Liver (tissue), 9 donors: ENCODE results near the gene EPHB4. TPM values are rescaled to one million over a fixed set of nuclear protein-coding genes. Genes with fewer than 3 reads are reported as not detected.

Experiments
- DNase-seq: peaks from one replicate; pipeline ENCODE4 v3.0.0-alpha.2; 2017; ENCODE audit warnings: low spot score
- H3K27ac ChIP-seq, 2 donors: one replicate each; pipeline ENCODE4 v1.7.0; 2013; ENCODE audit warnings: inconsistent platforms in 2 of 2, low read length in 2 of 2, control low read depth in 1 of 2, low read depth in 1 of 2, mild to moderate bottlenecking in 1 of 2
- H3K27me3 ChIP-seq, 4 donors: one replicate each; pipeline versions ENCODE4 v1.6.1 to v1.7.0; 2013; ENCODE audit warnings: low read length in 3 of 4, inconsistent platforms in 1 of 4, mild to moderate bottlenecking in 1 of 4, moderate library complexity in 1 of 4; ENCODE audit not compliant: control insufficient read depth in 4 of 4, insufficient read depth in 4 of 4
- H3K36me3 ChIP-seq, 4 donors: one replicate each; pipeline versions ENCODE4 v1.6.1 to v1.7.0; 2013; ENCODE audit warnings: low read length in 3 of 4, mild to moderate bottlenecking in 3 of 4, low read depth in 1 of 4, moderate library complexity in 1 of 4; ENCODE audit not compliant: control insufficient read depth in 4 of 4, insufficient read depth in 3 of 4
- H3K4me1 ChIP-seq, 4 donors: one replicate each; pipeline versions ENCODE4 v1.6.1 to v1.7.0; 2013; ENCODE audit warnings: low read length in 3 of 4, mild to moderate bottlenecking in 3 of 4, moderate library complexity in 1 of 4; ENCODE audit not compliant: control insufficient read depth in 4 of 4, insufficient read depth in 4 of 4
- H3K4me3 ChIP-seq, 3 donors: one replicate each; pipeline versions ENCODE4 v1.6.1 to v1.7.0; 2013; ENCODE audit warnings: low read length in 3 of 3, control low read depth in 1 of 3, low read depth in 1 of 3, mild to moderate bottlenecking in 1 of 3
- H3K9ac ChIP-seq, 2 donors: one replicate each; pipeline ENCODE4 v1.7.0; 2013; ENCODE audit warnings: low read length in 2 of 2, mild to moderate bottlenecking in 2 of 2, moderate library complexity in 2 of 2, control low read depth in 1 of 2, low read depth in 1 of 2
- H3K9me3 ChIP-seq, 4 donors: one replicate each; pipeline versions ENCODE4 v1.6.1 to v1.7.0; 2013; ENCODE audit warnings: low read length in 3 of 4; ENCODE audit not compliant: control insufficient read depth in 4 of 4
- ATF3 ChIP-seq: IDR thresholded peaks from 2 replicates; pipeline ENCODE4 v1.6.1; 2016; ENCODE audit warnings: antibody characterized with exemption
- CTCF ChIP-seq: fragments of 150-350 bp; IDR thresholded peaks from 2 replicates; pipeline ENCODE4 v1.5.1; 2017; ENCODE audit warnings: improper control_type of control experiment, low read depth, low read length; ENCODE audit not compliant: missing input control
- EGR1 ChIP-seq, 2 donors: IDR thresholded peaks; 2 replicates each; pipeline ENCODE4 v1.6.1; 2016 to 2018; ENCODE audit warnings: antibody characterized with exemption in 2 of 2, low read depth in 2 of 2
- FOXA1 ChIP-seq: IDR thresholded peaks from 2 replicates; pipeline ENCODE4 v1.6.1; 2016; ENCODE audit warnings: antibody characterized with exemption
- FOXA2 ChIP-seq: IDR thresholded peaks from 2 replicates; pipeline ENCODE4 v1.6.1; 2016; ENCODE audit warnings: antibody characterized with exemption
- GABPA ChIP-seq, 2 donors: IDR thresholded peaks in 1 of 2; conservative IDR thresholded peaks in 1 of 2; 2 replicates each; pipeline ENCODE4 v1.6.1; 2016; ENCODE audit warnings: antibody characterized with exemption in 2 of 2, mild to moderate bottlenecking in 1 of 2, moderate library complexity in 1 of 2
- HNF4A ChIP-seq, 2 donors: conservative IDR thresholded peaks; 2 replicates each; pipeline ENCODE4 v1.6.1; 2016; ENCODE audit warnings: antibody characterized with exemption in 2 of 2, mild to moderate bottlenecking in 2 of 2
- HNF4G ChIP-seq: IDR thresholded peaks from 2 replicates; pipeline ENCODE4 v1.6.1; 2016; ENCODE audit warnings: antibody characterized with exemption
- JUND ChIP-seq, 2 donors: IDR thresholded peaks; 2 replicates each; pipeline ENCODE4 v1.6.1; 2016; ENCODE audit warnings: antibody characterized with exemption in 2 of 2
- MAX ChIP-seq: IDR thresholded peaks from 2 replicates; pipeline ENCODE4 v1.6.1; 2016; ENCODE audit warnings: antibody characterized with exemption
- NR2F2 ChIP-seq: IDR thresholded peaks from 2 replicates; pipeline ENCODE4 v1.6.1; 2016; ENCODE audit warnings: antibody characterized with exemption
- RAD21 ChIP-seq, 2 donors: IDR thresholded peaks; 2 replicates each; pipeline ENCODE4 v1.6.1; 2016; ENCODE audit warnings: antibody characterized with exemption in 2 of 2, mild to moderate bottlenecking in 2 of 2
- REST ChIP-seq: IDR thresholded peaks from 2 replicates; pipeline ENCODE4 v1.6.1; 2016; ENCODE audit warnings: antibody characterized with exemption, mild to moderate bottlenecking
- RXRA ChIP-seq, 2 donors: IDR thresholded peaks; 2 replicates each; pipeline ENCODE4 v1.6.1; 2017 to 2018; ENCODE audit warnings: antibody characterized with exemption in 2 of 2, mild to moderate bottlenecking in 1 of 2
- SP1 ChIP-seq: IDR thresholded peaks from 2 replicates; pipeline ENCODE4 v1.6.1; 2018; ENCODE audit warnings: antibody characterized with exemption, mild to moderate bottlenecking
- TAF1 ChIP-seq: conservative IDR thresholded peaks from 2 replicates; pipeline ENCODE4 v1.6.1; 2016; ENCODE audit warnings: antibody characterized with exemption, mild to moderate bottlenecking
- YY1 ChIP-seq: IDR thresholded peaks from 2 replicates; pipeline ENCODE4 v1.6.1; 2016; ENCODE audit warnings: antibody characterized with exemption, mild to moderate bottlenecking
- ZBTB33 ChIP-seq: IDR thresholded peaks from 2 replicates; pipeline ENCODE4 v1.6.1; 2016; ENCODE audit warnings: antibody characterized with exemption
- WGBS: extraction: QIAGEN DNeasy Blood & Tissue Kit; methylation state at CpG from one replicate; pipeline ENCODE4 v1.1.7; 2013; 5-methylcytosine and 5-hydroxymethylcytosine counted together
- polyA plus RNA-seq, 2 donors: library from polyadenylated mRNA; stranded (reverse) in 1 of 2; unstranded in 1 of 2; fragments of 200-250 nt in 1 of 2; fragments of >200 nt in 1 of 2; fragmentation: Nextera tagmentation in 1 of 2; extraction: Ambion mirVana in 1 of 2; gene quantifications; one replicate each; pipeline versions ENCODE4 v1.2.1 to v1.2.3, GENCODE V29; 2013 to 2015
- total RNA-seq, 2 donors: library from RNA; depleted of rRNA; stranded (reverse); fragments of >200 nt; gene quantifications; one replicate each; pipeline ENCODE4 v1.2.3, GENCODE V29; 2014
- donor health status: healthy.
- donor health status: healthy.
- donor health status: healthy.
- donor health status: healthy.
- donor health status: healthy.

The EPHB4 gene
- total and polyA plus RNA-seq, 4 donors: 14.4 to 53.0 (median 50.0) TPM

GRCh38 chr7:100874300-100874576, 46.9 kb upstream of the EPHB4 start:
- no peaks in the 10 kb centered on the region for H3K9me3 ChIP-seq
- peak overlapping the region; percentile 88 to 93 for H3K27ac ChIP-seq
- H3K36me3 ChIP-seq: peaks cover 2 to 34% (median 17%) of the 10 kb centered on the region in 4 donors
- peak overlapping the region in 1 of 2 donors; percentile 63 for H3K9ac ChIP-seq
- 70% methylated on average over 8 of the region's 8 CpGs for WGBS
- TF ChIP-seq GABPA (IDR thresholded peaks at IDR 0.05 in 1 of 2, conservative IDR thresholded peaks at IDR 0.05 in 1 of 2) (no peak), MAX (no peak), HNF4A (conservative IDR thresholded peaks at IDR 0.05) (no peak), CTCF (no peak), TAF1 (no peak), EGR1 (IDR thresholded peaks at IDR 0.05; ENCODE audit: low read depth in 2 of 2) (no peak), JUND (IDR thresholded peaks at IDR 0.05) (no peak), RXRA (IDR thresholded peaks at IDR 0.05) (no peak), SP1 (no peak), NR2F2 (no peak), FOXA1 (no peak)
- no peaks in the 10 kb centered on the region for H3K27me3 ChIP-seq
- peaks cover 0 to 25% (median 24%) of the 10 kb centered on the region in 4 donors for H3K4me1 ChIP-seq
- DNase-seq: no peak
- peak overlapping the region; percentile 86 to 88 (median 86) for H3K4me3 ChIP-seq

GRCh38 chr7:100873599-100874299, 46.4 kb upstream of the EPHB4 start:
- no peaks in the 10 kb centered on the region for H3K9me3 ChIP-seq
- peak overlapping the region; percentile 86 to 88 (median 86) for H3K4me3 ChIP-seq
- H3K27ac ChIP-seq: peak overlapping the region in 1 of 2 donors; percentile 88
- peaks cover 2 to 34% (median 17%) of the 10 kb centered on the region in 4 donors for H3K36me3 ChIP-seq
- no peaks in the 10 kb centered on the region for H3K27me3 ChIP-seq
- peak overlapping the region in 1 of 2 donors; percentile 1 for H3K9ac ChIP-seq
- 94% methylated on average over 10 of the region's 10 CpGs for WGBS
- DNase-seq: no peak
- H3K4me1 ChIP-seq: peaks cover 0 to 30% (median 26%) of the 10 kb centered on the region in 4 donors
- TF ChIP-seq HNF4A (conservative IDR thresholded peaks at IDR 0.05) (no peak), JUND (IDR thresholded peaks at IDR 0.05) (no peak), FOXA2 (no peak), ATF3 (no peak), TAF1 (no peak), ZBTB33 (no peak), FOXA1 (no peak), CTCF (no peak), GABPA (IDR thresholded peaks at IDR 0.05 in 1 of 2, conservative IDR thresholded peaks at IDR 0.05 in 1 of 2) (no peak), NR2F2 (no peak), RAD21 (IDR thresholded peaks at IDR 0.05) (no peak), YY1 (no peak), RXRA (IDR thresholded peaks at IDR 0.05) (no peak), MAX (no peak), REST (no peak), HNF4G (no peak), SP1 (no peak), EGR1 (IDR thresholded peaks at IDR 0.05; ENCODE audit: low read depth in 2 of 2) (no peak)
